Lung (tissue), 12 donors: ENCODE measurements around the gene SP140L. TPM values are rescaled to one million over a fixed set of nuclear protein-coding genes. Genes with fewer than 3 reads are reported as not detected.

Experiments
- ATAC-seq: fragments of 200-7000 bp; cut with Tn5 transposase; one replicate; pipeline ENCODE4 v1.9.1; 2020; ENCODE audit warnings: moderate number of reproducible peaks; ENCODE audit not compliant: insufficient read depth, low FRiP score
- DNase-seq, 3 donors: peaks; one replicate each; pipeline ENCODE4 v3.0.0-alpha.2; 2013 to 2017
- H3K27ac ChIP-seq, 2 donors: one replicate each; pipeline ENCODE4 v1.5.1; 2013; ENCODE audit warnings: mild to moderate bottlenecking in 2 of 2, moderate library complexity in 2 of 2, control low read depth in 1 of 2, inconsistent platforms in 1 of 2, low read depth in 1 of 2, low read length in 1 of 2
- H3K27me3 ChIP-seq, 3 donors: one replicate each; pipeline ENCODE4 v1.5.1; 2013; ENCODE audit warnings: low read length in 2 of 3; ENCODE audit not compliant: control insufficient read depth in 3 of 3, insufficient read depth in 3 of 3
- H3K36me3 ChIP-seq, 4 donors: one replicate each; pipeline ENCODE4 v1.5.1; 2013; ENCODE audit warnings: low read length in 4 of 4, mild to moderate bottlenecking in 1 of 4, moderate library complexity in 1 of 4; ENCODE audit not compliant: control insufficient read depth in 4 of 4, insufficient read depth in 4 of 4
- H3K4me1 ChIP-seq, 5 donors: one replicate each; pipeline ENCODE4 v1.5.1; 2013; ENCODE audit warnings: low read length in 5 of 5, mild to moderate bottlenecking in 2 of 5, moderate library complexity in 1 of 5; ENCODE audit not compliant: control insufficient read depth in 5 of 5, insufficient read depth in 5 of 5
- H3K4me3 ChIP-seq: one replicate; pipeline ENCODE4 v1.5.1; 2013; ENCODE audit warnings: mild to moderate bottlenecking, control low read depth, moderate library complexity
- H3K9ac ChIP-seq, 2 donors: one replicate each; pipeline ENCODE4 v1.5.1; 2013; ENCODE audit warnings: low read length in 2 of 2, control low read depth in 1 of 2; ENCODE audit not compliant: insufficient read depth in 1 of 2
- H3K9me3 ChIP-seq, 4 donors: one replicate each; pipeline ENCODE4 v1.5.1; 2013; ENCODE audit warnings: low read length in 3 of 4, mild to moderate bottlenecking in 1 of 4, moderate library complexity in 1 of 4; ENCODE audit not compliant: control insufficient read depth in 4 of 4, insufficient read depth in 3 of 4
- WGBS, 2 donors: extraction: QIAGEN DNeasy Blood & Tissue Kit; methylation state at CpG; one replicate each; pipeline ENCODE4 v1.1.7; 2013; 5-methylcytosine and 5-hydroxymethylcytosine counted together
- polyA plus RNA-seq, 2 donors: library from polyadenylated mRNA; stranded (reverse); fragments of 200-250 nt; gene quantifications; one replicate each; pipeline ENCODE4 v1.2.1, GENCODE V29; 2013
- total RNA-seq, 2 donors: library from RNA; depleted of rRNA in 1 of 2; stranded (reverse); fragments of >200 nt in 1 of 2; gene quantifications; one replicate each; pipeline ENCODE4 v1.2.1, GENCODE V29; 2014 to 2021
- TF ChIP-seq, protein P1 (sequence below): IDR thresholded peaks from 2 replicates; pipeline ENCODE4 v1.5.1; 2012; ENCODE audit warnings: mild to moderate bottlenecking; ENCODE audit errors: control extremely low read depth, extremely low read depth
- donor health status: control.
- donor health status: control.
- donor health status: Bipolar disorder and iron deficiency.
- donor health status: healthy.
- donor health status: DM: yes; HTN: yes; CAD: no.

SP140L gene
- total and polyA plus RNA-seq, 4 donors = 15.2 to 30.3 (median 17.4) TPM

DNA sequence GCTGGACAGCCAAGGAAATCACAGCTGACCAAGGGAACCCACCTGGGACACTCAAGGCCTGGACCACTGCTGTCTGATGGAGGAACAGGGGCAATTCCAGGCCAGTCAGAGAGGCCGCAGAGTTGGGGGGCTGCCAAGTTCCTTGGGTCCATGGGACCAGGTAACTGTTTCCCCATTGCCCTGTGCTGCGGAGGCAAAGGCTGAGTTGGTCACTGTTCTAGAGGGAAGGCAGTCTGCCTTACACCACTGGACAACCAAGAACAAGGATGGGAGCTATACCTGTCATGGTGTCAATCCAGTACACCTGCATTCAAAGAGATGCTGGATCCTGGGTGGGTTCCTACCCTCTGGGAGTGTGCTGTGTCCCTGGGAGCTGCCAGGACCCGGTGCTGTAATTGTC, 9.6 kb upstream of the SP140L start:
- Histone ChIP-seq H3K4me1 (peaks cover 0 to 8% (median 0%) of the 10 kb centered on the region in 5 donors), H3K9ac (no peak overlapping the region), H3K27me3 (no peaks in the 10 kb centered on the region), H3K4me3 (no peak overlapping the region), H3K9me3 (peaks cover 0 to under 1% (median 0%) of the 10 kb centered on the region in 4 donors), H3K27ac (no peak overlapping the region), H3K36me3 (no peaks in the 10 kb centered on the region)
- TF ChIP-seq, protein P1, sequence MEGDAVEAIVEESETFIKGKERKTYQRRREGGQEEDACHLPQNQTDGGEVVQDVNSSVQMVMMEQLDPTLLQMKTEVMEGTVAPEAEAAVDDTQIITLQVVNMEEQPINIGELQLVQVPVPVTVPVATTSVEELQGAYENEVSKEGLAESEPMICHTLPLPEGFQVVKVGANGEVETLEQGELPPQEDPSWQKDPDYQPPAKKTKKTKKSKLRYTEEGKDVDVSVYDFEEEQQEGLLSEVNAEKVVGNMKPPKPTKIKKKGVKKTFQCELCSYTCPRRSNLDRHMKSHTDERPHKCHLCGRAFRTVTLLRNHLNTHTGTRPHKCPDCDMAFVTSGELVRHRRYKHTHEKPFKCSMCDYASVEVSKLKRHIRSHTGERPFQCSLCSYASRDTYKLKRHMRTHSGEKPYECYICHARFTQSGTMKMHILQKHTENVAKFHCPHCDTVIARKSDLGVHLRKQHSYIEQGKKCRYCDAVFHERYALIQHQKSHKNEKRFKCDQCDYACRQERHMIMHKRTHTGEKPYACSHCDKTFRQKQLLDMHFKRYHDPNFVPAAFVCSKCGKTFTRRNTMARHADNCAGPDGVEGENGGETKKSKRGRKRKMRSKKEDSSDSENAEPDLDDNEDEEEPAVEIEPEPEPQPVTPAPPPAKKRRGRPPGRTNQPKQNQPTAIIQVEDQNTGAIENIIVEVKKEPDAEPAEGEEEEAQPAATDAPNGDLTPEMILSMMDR = no peak
- ATAC-seq = no peak
- DNase-seq = no peak
- 93% methylated on average over 3 of the region's 3 CpGs for WGBS, 2 donors

DNA sequence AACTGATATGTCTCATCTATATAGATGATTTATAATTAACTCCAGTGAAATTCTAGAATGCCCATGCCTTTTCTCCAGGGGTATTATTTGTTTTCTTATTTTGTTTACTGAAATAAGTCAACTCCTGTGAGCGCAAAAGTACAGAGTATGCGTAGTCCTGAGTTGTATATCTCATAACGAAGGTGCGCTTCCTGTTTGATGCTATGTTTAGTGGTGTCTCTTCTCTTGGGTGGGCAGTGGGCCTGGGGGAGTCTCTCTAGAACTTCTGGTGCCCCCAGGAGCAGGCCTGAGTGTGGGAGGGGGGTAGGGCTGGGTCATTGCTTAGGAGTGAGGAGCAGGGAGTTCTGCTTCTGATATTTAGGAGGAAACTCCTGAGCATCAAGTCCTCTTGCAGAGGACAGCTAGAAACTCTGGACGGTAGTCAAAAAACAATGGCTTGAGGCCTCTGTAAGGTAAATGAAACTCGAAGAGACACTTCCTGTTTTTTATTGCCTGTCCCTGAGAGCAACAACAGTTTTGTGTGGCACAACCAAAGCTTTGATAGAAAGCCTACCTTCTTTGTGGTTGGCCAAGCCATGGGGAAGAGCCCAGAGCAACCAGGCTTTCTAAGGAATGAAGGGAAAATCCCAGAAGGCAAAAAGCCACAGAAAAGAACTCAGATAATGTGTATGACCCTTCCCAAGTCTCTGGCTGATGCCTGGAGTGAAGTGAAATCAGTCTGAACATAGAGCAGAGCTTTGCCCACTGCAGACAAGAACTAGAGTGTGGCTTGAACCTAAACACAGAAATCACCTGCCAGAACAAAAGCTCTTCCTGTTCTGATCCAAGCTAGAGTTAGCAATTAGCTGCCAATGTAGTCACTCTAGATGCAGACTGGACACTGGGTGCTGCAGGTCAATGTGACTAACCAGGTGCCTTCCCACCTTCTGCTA, 8.5 kb upstream of the SP140L start:
- Histone ChIP-seq H3K27ac (no peak overlapping the region), H3K4me3 (no peak overlapping the region), H3K9me3 (peaks cover 0 to 8% (median 2%) of the 10 kb centered on the region in 4 donors), H3K9ac (no peak overlapping the region), H3K36me3 (no peaks in the 10 kb centered on the region), H3K27me3 (no peaks in the 10 kb centered on the region), H3K4me1 (peaks cover 0 to 8% (median 0%) of the 10 kb centered on the region in 5 donors)
- TF ChIP-seq, protein P1 = no peak
- DNase-seq = no peak
- no peak for ATAC-seq
- WGBS, 2 donors = 56 to 61% methylated on average over 6 of the region's 6 CpGs

DNA sequence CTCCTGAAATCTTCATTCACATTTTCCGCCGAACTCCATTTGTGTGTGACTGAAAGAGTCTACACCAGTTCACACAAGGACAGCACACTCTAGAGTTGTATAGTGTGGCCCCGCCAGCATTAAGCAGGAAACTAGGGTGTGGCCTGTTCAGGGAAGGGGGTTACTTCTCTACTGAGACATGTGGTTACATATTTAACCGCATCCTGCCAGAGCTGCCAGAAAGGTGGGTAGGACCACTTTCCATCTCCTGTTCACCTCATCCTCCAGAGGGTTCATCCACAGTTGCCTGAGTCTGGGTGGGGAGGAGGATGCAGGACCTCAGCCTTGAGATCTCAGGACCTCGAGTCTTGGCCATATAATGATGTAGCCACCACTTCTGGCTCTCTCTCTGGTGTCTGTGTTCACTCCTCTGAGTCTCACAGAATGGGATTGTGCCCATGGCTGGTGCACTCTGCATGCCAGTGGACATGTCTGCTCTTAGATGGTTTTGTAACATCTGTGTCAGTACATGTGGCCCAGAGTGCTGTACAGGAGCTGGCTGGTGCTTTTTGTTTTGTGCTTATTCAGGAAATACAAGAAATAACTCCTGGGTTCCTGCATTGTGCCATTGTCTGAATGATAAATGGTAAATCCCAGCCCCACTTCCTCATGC, 7.7 kb upstream of the SP140L start:
- no peak overlapping the region for H3K27ac ChIP-seq
- ATAC-seq (no peak), DNase-seq (peak in 1 of 3 donors; percentile 7)
- H3K27me3 ChIP-seq = no peaks in the 10 kb centered on the region
- H3K9ac ChIP-seq = no peak overlapping the region
- peaks cover 0 to 8% (median 2%) of the 10 kb centered on the region in 4 donors for H3K9me3 ChIP-seq
- peaks cover 0 to 8% (median 0%) of the 10 kb centered on the region in 5 donors for H3K4me1 ChIP-seq
- WGBS, 2 donors = 40 to 52% methylated on average over 5 of the region's 5 CpGs
- H3K4me3 ChIP-seq = no peak overlapping the region
- TF ChIP-seq, protein P1 = no peak
- no peaks in the 10 kb centered on the region for H3K36me3 ChIP-seq
